SHP77 (cell line): Measurements from ENCODE around the gene CHPF2.

Experiments used
- DNase-seq, 2 experiments: peaks; one replicate each; lab custom pipeline; 2025; lab: John Stamatoyannopoulos, UW

CHPF2 gene

DNA sequence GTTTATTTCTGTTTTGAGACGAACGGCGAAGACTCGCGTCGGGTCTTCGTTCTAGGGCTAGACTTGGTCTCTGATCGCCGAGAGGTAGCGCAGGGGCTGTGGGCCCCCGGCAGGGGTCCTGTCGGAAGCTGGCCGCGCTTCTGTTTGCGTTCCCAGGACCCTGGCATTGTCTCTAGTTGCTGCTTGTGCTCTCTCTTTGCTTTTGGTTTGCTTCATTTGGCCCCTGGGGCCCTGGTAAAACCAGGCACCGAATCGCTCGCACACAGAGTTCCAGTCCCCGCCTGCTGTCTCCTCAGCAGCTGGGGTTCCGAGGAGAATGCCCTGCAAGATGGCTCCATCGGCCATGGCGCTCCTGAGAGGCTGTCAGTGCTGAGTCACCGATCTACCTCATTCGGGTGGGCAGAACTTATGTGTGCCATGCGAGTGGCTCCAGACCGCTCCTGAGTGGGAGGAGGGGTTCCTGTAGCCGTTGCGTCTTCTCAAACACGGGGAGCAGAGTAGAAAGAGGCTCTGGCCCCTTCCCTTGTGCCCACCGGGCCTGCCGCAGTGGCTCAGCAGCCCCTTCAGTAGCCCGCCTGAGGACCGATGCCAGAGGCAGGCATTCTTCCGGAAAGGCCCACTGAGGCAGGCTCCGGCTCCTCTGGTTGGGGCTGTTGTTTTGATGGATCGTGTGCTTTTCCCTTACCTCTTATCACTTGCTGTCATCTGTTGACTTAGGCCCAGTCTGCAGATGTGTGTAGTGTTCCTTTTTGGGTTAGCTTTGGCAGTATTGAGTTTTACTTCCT is 826 bp downstream of the CHPF2 start:
- DNase-seq = peak in 1 of 2 experiments; percentile 31

DNA sequence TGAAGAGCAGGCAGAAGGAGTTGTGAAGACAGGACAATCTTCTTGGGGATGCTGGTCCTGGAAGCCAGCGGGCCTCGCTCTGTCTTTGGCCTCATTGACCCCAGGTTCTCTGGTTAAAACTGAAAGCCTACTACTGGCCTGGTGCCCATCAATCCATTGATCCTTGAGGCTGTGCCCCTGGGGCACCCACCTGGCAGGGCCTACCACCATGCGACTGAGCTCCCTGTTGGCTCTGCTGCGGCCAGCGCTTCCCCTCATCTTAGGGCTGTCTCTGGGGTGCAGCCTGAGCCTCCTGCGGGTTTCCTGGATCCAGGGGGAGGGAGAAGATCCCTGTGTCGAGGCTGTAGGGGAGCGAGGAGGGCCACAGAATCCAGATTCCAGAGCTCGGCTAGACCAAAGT is 1.5 kb downstream of the CHPF2 start:
- DNase-seq = no peak

DNA sequence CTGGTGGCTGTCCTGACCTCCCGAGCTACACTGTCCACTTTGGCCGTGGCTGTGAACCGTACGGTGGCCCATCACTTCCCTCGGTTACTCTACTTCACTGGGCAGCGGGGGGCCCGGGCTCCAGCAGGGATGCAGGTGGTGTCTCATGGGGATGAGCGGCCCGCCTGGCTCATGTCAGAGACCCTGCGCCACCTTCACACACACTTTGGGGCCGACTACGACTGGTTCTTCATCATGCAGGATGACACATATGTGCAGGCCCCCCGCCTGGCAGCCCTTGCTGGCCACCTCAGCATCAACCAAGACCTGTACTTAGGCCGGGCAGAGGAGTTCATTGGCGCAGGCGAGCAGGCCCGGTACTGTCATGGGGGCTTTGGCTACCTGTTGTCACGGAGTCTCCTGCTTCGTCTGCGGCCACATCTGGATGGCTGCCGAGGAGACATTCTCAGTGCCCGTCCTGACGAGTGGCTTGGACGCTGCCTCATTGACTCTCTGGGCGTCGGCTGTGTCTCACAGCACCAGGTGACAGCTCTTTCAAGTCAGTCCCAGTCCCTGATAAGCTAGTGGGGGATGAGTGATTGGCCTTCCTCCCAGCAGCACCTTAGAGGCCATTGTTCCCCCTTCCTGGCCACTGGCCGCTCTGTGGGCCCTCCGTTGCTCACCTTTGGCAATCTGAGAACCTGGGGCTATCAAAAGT is 3.0 kb downstream of the CHPF2 start:
- no peak for DNase-seq

DNA sequence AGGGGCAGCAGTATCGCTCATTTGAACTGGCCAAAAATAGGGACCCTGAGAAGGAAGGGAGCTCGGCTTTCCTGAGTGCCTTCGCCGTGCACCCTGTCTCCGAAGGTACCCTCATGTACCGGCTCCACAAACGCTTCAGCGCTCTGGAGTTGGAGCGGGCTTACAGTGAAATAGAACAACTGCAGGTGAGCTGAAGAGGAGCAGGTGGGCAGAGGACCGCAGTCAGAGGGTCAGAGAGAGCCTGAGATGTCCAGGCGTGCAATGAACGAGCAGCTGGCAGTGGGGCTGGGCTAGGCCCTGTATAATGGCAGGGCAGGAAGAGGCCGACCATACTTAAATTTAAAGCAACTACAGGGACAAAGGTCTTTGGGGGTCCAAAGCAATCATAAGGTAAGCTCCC is 4.1 kb downstream of the CHPF2 start:
- no peak for DNase-seq

DNA sequence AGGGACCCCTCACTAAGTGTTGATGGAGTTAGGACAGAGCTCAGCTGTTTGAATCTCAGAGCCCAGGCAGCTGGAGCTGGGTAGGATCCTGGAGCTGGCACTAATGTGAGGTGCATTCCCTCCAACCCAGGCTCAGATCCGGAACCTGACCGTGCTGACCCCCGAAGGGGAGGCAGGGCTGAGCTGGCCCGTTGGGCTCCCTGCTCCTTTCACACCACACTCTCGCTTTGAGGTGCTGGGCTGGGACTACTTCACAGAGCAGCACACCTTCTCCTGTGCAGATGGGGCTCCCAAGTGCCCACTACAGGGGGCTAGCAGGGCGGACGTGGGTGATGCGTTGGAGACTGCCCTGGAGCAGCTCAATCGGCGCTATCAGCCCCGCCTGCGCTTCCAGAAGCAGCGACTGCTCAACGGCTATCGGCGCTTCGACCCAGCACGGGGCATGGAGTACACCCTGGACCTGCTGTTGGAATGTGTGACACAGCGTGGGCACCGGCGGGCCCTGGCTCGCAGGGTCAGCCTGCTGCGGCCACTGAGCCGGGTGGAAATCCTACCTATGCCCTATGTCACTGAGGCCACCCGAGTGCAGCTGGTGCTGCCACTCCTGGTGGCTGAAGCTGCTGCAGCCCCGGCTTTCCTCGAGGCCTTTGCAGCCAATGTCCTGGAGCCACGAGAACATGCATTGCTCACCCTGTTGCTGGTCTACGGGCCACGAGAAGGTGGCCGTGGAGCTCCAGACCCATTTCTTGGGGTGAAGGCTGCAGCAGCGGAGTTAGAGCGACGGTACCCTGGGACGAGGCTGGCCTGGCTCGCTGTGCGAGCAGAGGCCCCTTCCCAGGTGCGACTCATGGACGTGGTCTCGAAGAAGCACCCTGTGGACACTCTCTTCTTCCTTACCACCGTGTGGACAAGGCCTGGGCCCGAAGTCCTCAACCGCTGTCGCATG is 5.2 kb downstream of the CHPF2 start:
- no peak for DNase-seq

DNA sequence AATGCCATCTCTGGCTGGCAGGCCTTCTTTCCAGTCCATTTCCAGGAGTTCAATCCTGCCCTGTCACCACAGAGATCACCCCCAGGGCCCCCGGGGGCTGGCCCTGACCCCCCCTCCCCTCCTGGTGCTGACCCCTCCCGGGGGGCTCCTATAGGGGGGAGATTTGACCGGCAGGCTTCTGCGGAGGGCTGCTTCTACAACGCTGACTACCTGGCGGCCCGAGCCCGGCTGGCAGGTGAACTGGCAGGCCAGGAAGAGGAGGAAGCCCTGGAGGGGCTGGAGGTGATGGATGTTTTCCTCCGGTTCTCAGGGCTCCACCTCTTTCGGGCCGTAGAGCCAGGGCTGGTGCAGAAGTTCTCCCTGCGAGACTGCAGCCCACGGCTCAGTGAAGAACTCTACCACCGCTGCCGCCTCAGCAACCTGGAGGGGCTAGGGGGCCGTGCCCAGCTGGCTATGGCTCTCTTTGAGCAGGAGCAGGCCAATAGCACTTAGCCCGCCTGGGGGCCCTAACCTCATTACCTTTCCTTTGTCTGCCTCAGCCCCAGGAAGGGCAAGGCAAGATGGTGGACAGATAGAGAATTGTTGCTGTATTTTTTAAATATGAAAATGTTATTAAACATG is 6.0 kb downstream of the CHPF2 start:
- no peak for DNase-seq

DNA sequence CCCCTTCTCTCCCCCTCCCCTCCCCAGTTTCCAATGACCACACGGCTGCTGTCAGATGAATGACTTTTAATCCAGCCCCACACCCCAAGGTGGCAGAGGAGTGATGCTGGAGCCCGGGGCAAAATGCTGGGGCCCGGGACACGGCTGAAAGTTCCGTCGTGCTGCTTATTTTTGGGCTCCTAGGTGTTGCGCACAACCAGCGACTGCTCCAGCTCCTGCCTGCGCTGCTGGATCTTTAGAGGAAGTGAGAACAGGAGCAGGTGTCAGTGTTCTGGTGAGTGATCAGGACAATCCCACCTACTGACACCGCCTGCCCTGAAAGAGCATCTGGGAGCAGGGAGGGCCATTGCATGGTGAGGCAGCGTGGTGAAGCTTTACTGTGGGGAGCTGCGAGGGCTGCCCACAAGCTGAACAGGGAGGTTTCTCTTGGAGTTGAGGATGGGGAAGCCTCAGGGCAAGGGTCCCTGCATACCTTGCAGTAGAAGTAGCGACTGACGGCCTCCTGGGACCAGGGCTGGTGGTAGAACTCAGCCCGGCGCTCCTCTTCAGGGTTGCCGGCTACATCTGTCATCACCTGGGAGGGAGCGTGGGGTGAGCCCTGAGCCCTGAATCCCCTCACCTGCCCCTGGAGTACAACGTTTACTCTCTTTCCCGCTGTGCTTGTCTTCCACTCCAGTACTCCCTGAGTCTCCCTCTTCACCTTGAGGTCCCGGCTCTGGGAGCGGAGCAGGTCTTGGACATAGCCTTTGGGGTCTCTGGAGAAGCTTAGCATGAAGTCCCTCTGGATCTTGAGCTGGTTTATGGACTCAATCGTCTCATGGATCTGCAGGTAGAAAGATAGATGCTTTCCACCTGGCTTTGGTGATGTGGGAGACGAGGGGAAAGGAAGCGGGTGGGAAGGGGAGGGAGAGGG is 6.9 kb downstream of the CHPF2 start:
- DNase-seq = no peak

DNA sequence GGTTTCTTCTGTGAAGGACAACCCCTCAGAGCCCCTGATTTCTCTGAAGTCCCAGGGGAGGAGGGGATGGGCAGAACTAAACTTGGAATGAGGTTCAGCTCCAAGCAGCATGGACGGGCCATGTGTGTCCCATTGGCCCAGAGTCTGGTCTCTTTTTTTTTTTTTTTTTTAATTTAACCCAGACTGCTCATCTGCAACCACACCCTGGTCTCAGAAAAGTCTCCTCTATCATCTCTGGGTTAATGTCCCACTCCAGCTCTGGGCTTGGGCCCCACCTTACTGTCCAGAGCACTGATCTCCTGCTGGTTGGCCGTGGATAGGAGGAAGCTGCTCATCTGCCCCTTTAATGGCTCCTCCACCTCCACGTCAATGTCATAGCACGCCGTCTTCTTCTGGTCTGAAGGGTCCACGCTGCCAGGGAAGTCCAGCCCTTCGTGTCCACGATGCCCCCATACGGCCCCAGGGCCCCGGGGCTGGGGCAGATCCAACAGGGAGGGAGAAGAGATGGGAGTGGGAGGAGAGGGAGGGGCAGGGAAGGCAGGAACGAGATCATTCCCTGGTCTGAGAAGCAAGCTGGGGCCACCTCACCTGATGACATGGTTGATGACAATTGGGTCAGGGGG is 7.7 kb downstream of the CHPF2 start:
- no peak for DNase-seq

DNA sequence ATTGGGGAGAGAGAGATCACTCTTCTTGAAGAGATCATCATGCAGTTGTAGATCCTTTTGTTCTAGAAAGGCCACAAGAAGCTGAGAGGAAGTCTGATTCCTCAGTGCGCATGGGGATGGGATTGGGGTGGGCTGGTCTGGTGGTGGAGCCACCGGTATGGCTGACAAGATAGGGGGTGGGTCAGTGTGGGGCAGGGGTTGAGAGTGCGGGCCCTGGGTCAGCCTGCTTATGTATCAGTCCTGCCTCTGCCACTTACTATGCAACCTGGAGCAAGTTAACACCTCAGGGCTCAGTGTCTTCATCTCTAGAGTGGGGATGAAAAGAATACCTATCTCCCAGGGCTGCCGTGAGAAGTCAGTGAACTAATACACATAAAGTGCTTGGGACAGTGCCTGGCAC is 8.3 kb downstream of the CHPF2 start:
- no peak for DNase-seq

DNA sequence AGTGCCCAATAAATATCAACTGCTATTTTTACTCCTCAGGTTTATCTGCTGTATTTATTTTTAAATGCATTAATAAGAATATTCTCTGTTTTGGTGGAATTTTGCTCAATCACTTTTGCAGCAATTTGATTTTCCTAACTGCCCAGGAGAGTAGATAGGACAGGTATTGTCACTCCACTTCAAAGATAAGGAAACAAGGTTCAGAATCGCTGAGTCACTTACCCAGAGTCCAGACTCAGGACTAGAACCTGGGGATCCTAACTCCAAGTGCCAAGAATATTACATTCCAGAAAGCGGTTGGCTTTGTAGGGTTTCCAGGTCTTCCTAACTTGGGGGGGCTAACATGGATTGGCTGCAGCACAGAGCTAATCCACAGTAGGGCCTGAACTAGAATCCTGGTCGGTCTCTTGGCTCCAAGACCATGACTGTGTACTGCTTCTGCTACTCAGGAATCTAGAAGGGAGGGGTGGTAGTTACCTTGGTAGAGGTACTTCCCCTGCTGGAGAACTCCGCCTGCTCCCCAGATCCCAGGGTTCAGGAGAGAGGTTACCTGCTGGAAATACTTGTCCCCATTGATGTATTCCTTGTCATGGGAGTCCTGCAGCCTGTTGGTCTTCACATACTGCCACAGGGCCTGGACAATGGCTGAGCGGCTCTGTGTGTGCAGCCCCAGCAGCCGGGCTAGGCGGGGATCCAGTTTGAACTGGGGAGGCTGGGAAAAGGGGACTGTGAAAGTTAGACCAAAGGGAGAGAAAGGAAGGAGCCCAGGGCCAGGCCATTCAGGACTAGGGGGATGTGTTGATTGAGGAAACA is 8.9 kb downstream of the CHPF2 start:
- no peak for DNase-seq

DNA sequence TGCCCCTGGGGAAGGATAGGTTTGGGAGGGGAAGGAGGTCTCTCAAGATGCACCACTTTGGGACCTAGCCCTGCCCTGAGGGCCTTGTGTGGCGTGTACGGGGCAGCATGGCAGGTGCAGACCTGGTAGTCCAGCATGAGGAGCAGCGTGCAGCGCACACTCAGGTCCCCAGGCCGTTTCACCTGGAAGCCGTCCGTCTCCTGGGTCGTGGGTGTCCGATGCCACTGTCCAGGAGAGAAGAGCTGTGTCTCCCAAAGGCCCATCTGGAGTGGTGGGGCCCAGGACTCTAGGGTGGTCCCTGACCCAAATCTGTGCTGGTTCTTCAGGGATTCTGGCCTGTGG is 9.4 kb downstream of the CHPF2 start:
- no peak for DNase-seq

DNA sequence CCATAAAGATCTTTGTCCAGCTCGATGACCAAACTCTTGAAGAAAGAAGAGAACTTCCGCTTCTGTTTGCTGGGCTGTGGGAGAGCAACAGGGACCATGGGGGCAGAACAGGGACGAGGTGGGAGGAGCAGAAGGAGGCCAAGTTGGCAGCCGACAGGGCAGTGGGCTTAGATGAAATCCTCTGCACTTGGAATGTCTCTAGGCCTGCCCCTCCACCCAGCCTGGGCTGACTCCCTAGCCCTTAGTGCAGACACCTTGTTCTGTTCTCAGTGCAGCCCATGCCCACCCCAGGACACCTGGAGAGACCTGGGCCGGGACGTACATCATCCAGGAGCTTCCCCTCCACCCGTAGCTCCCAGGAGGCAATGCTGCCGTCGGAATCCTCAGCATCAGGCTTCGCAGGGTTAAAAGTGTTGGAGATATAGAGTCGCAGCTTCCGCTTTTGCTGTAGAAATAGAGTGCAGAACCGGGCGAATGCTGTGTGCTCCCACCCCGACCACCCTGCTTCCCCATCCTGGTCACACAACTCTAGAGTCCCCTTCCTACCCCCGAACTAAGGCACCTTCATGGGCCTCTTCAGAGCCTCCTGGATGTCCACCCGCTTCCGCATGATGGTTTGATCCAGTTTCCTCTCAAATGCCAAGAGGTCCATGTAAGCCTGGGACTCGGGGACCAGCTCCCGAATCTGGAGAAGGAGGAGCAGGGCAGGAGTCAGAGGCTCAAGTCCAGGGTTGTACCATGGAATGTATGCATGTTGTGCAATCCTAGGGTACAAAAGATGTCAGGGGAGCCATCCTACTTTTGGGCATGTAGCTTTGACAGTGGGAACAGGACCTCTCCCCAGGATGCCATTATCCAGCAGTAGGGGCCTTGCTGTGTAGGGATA is 10.1 kb downstream of the CHPF2 start:
- DNase-seq = no peak

DNA sequence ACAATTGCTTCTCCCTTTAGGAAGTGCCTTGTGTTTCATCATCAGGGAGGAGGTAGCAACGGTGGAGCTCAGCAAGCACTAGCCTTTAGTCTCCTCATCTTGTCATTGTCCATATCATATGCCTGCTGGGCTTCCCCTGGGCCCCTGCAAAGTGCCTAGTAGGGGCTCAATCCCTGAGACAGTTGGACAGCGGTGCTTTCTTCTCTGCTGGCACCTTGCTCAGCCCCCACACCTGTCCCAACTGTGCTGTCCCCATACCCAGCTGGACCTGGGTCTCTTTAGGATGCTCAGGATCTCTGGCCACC is 10.7 kb downstream of the CHPF2 start:
- no peak for DNase-seq

DNA sequence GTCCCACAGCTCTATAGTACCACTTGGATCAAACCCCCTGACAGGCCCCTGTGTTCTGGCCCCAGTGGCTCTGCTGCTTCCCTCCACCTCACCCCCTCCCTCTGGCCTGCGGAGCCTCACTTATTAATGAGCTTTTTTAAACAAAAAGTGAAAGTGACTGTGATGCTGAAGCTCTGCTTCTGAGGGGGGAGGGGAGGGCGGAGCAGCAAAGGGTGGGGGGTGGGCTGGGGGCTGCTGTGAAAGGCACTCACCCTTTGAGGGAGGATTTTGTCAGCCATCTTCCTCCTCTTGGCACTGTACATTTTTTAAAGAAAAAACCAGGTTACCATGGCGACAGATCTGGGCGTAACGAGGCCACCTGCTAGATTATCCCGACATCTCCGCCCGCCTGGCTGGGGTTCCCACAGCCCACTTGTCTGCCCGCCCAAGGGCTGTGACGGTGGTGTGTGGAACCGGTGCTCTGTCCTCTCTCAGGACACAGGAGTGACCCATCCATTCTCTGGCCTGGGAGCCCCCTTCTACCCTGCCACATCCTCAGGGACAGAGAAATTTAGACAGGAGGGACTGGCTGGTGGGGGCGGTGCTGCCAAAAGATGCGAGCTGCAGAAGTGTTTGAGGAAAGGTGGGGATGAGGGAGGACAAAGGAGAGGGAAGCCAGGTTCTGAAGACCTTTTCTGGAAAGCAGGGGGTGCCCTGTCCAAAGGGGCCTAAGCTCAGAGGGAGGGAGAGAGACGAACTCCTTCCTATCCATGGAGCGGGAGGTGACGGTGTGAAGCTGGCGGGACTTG is 11.3 kb downstream of the CHPF2 start:
- no peak for DNase-seq

DNA sequence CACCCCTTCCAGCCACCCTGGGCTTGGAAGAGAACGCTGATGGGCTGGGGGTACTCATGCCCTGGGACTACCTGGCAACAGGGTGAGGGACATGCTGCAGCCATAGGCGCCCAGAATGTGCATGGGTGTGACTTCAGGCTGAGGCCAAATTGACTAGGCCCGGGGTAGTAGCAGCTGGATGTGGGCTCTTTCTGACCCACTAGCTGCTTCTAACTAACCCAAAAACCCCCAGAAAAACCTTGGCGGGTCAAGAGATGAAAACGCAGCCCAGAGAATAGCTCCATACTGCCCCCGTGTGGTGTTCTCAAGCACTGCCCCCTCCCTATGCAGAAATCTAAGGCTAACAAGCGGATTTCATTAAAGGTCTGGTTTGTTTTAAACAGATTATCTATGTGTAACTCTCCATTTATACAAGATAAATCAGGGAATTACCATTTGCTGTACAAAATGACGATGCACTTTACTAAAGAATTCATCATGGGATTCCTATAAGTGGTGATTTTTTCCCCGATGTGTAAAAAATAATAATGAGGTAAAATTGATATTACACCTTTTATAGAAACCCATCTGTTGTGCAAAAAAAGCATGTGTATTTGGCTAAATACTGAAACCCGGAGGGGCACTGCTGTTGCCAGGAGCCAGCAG is 12.0 kb downstream of the CHPF2 start:
- no peak for DNase-seq

DNA sequence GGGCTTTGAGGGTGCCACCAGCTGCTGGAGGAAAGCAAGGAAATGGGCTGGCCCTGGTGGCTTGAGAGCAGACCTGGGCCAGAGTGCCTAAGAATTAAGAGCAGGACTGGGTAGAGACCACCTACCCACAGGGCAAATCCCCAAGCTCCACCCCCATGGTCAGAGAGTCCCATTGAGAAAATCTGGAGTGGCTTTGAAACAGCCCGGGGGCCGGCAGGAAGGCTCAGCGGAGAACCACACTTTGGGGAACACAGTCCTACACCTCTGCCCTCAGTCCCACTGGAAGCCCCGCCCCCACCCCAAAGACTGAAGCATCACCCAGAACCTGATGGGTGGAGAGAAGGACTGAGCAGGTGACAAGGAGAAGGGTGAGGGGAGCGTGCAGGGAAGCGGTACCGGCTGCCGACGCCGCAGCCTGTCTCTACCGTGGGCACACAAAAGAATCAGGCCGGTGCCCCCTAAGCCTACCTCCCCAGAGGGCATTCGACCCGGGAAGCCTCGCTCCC is 12.6 kb downstream of the CHPF2 start:
- no peak for DNase-seq

DNA sequence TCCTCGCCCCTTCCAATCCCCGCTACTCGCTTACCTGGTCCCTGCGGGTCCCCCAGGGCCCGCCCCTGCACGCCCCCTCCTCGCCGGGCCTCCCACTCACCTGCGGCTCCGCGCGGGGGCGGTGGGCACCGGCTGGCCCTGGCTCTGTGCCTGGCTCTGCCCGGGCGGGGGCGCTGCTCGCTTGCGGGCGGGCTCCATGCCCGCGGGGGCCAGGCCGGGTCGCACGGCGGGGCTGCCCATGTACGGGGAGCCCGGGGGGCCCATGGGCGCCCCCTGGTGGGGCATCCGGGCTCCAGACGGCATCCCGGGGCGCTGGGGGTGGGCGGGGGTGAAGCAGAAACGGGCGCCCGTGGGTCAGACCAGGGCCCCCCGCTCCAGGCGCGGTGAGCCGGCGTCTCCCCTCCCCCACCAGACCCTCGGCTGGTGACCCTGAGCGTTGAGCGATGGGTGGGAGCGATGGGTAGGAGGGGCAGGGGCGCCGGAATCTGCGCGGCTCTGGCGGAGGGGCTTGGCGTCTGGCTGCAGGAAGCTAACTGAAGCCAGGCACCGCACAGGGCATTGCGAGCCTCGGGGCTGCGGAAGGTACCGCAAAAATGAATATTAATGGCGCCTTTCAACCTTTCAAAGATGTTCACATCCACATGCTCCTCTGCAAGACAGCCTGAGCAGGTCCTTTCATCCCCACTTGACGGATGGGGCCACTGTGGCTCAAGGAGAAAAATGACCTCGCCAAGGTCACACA is 13.2 kb downstream of the CHPF2 start:
- DNase-seq = peak; percentile 41 to 47
